GM18505 (cell line): Measurements from ENCODE around the gene ZFYVE28.

Experiments used
- ATAC-seq: cut with Tn5 transposase; IDR thresholded peaks from one replicate; pipeline ENCODE4 v1.9.1; 2021; ENCODE audit not compliant: unreplicated experiment
- POLR2A ChIP-seq: IDR thresholded peaks from 4 replicates; pipeline ENCODE4 v1.6.1; 2011; ENCODE audit warnings: borderline replicate concordance; ENCODE audit not compliant: insufficient read depth, insufficient read length; ENCODE audit errors: extremely low read depth

ZFYVE28 gene

DNA sequence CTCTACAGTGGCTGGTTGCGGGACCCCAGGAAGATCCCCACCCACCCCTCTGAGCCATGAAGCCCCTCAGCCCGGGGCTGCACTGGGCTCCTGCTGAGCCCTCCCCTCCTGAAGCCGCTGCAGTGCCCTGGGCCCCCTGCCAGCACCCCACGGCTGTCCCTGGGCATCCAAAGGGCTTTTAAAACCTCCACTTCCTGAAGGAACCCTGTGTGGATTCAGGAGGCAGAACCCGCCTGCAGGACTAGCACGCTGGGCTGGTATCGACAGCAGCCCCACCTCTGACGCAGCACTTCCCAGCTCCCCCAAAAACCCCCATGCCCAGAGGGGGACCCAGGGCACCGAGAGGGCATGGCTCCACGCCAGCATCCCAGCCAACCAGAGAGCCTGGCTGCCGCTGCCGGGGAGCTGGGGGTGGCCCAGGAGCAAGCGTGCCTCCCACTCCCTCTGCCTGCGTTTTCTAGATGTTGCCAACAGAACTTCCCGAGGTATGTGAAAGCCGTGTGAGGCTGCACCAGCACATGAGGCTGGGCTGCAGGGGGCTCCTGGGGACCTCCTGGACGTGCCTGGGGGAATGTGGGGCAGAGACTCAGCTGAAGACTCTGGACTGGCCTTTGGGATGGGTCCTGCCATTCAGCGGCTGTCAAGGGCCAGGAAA is 162.8 kb downstream of the ZFYVE28 start:
- ATAC-seq = no peak
- no peak for TF ChIP-seq POLR2A

DNA sequence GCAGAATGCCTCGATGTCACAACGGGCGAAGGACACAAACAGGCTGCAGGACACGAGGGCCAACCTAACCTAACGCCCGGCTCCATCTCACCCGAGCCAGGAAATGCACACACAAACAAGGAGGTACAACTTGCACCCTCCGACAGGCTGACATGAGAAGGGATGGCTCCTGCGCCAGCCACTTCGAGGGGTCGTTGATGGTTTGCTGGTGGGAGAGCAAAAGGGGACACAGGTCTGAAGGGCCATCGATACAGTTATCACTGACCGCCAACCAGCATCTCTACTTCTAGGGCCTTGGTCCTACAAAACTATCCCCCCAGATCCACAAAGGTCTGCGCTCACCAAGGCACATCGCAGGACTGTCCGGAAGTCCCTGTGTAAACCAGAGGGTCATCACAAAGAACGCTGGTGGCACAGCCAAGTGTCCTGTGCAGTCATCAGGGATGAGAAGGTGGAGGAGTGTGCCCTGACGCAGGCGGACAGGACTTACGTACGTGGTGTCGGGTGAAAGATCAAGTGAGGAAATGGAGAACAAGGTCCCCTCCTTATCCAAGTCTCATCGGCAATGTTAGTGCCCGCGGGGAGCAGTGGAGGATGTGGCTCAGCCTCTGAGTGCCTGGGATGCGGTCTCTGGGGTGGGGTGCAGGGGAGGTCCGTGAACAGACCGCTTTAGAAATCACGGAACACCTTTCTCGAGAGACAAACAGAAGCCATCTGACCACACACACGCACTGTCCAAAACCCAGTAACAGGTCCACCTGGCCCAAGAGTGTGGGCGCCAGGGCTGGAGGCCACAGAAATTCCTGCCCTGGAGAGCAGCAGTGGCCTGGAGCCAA is 163.6 kb downstream of the ZFYVE28 start:
- no peak for ATAC-seq
- TF ChIP-seq POLR2A = no peak

DNA sequence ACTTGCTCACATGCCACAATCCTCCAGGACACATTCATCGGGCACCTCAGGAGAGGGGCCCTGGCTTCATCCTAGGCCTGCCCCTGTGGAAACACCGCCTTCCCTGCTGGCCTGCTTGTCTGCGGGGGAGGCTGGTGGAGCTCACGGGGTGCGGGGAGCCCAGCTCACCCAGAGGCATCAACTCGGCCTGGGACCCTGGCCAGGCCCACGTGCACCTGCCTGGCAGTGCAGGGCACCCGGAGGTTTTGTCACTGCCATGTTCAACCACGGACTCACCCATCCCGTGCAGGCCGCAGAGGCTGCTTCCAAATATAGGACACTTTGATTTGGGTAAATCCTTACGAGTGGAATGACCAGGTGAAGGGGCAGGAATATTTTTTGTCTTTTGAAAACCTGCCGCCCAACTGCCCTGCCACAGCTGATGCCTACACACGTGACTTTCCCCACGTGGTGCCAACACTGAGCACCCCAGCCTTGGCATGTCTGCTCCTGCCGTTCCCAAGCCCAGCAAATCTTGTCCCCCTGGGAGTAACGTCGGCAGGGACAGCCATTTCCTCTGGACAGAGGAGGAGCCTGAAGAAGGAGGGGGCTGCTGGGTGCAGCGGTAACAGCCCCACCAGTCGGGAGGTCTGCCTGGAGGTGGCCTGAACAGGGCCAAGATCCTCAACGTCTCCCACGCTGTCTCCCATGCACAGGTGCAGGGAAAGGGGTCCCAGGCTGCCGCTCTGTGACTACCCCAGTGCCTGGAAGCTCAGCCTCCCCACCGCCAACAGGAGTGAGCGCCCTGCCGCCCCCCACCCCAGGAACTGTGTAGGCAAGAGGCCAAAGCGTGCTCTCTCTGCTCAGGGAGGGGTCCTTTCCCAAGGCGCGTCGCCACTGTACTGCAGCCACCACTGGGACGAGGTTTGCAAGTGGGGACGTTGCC is 165.0 kb downstream of the ZFYVE28 start:
- no peak for ATAC-seq
- no peak for TF ChIP-seq POLR2A

- TF ChIP-seq POLR2A = no peak
- ATAC-seq = no peak
Measured at GRCh38 chr4:2252530-2253091, 165.8 kb downstream of the ZFYVE28 start.

DNA sequence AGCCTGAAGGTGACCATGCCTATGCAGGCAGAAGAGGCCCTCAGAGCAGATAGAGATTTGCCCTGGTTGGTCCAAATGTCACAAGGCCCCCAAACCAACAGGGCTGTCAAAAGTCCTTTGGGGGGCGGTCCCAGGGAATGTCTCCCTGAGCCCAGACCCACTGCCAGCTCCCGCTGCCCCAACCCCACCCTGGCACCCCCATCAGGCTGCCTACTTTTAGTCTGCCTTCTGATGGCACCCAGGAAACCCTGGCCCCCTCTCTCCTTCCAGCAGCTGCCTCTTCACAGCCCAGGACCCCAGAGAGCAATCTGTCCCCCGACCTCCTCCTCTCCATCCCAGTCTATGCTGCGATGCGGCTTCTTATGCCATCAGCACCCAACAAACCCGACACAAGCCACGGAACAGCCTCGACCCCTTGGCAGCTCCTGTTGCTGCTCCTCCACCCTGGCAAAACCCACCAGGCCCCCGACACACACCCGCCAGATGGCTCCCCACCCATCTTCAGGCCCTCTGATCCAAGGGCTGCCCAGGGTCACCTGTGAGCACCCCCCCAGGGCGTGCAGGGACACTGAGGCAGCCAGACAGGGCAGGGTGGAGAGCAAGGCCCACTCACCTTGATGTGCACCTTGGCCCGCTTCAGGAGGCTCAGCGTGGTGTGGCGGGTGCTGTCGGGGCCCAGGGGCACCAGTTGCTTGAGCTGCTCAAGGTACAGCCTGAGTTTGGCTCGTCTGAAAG is 166.5 kb downstream of the ZFYVE28 start:
- ATAC-seq = no peak
- TF ChIP-seq POLR2A = no peak

DNA sequence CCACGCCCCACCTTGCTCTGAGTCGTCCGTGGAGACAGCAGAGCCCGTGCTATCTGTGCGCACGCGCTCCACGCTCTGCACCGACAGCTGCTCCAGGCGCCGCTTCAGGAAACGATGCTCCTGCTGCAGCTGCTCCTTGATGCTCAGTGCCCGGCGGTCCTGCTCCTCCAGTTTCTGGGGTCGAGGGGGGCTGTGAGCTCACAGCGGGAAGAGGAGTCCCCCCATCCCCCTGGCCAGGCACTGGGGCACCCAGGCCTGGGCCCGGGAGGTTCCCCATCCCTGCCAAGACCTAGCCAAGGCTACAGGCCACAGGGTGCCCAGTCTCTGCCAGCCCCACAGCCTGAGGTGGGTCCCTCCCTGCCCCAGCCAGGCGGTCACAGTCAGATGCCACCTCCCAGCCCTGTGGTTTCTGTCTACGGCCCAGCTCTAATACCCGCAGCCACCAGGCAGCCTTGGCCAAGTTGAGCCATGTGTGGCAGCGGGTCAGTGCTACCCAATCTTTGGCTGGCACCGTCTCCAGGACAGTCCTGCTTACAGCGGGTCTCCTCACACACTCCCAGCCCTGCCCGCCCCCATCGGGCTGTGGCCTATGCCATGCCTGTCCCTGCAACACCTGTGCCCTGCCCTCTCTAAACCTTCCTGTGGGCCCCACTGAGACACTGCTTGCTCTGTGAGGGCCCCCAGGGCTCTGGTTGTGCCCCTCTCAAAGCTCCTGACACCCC is 167.2 kb downstream of the ZFYVE28 start:
- ATAC-seq = no peak
- no peak for TF ChIP-seq POLR2A

DNA sequence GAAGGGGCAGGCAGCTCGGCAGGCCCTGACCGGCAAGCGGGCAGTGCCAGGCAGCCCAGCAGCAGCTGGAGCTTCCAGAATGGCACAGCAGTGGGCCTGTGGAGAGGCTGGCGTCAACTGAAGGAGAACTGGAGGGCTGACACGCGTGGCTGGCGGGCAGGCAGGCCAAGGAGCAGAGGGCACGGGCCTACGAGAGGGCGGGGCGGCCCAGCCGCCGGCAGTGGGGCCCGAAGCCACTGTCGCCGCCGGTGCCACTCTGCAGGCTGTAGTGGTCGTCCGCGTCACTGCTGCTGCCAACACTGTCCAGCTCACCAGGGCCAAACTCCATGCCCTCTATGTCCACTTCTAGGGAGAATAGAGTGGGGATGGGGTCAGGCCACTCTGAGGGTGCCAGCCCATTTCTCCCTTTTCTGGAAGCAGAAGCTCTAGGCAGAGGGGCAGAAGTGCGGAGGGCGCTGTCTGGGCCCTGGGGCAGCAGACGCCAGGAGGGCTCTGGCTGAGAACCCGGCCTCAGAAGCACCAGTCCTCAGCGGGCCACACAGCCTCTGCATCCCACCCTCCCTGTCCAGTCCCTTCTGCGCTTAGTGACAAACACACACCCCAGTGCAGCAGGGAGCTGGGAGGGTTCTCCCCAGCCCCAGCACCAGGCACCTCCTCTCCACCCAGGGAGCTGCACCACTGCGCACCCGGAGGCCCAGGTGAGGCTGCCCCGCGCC is 167.9 kb downstream of the ZFYVE28 start:
- no peak for ATAC-seq
- no peak for TF ChIP-seq POLR2A

GRCh38 chr4:2249526-2250356 is 168.7 kb downstream of the ZFYVE28 start:
- TF ChIP-seq POLR2A = no peak
- ATAC-seq = no peak

DNA sequence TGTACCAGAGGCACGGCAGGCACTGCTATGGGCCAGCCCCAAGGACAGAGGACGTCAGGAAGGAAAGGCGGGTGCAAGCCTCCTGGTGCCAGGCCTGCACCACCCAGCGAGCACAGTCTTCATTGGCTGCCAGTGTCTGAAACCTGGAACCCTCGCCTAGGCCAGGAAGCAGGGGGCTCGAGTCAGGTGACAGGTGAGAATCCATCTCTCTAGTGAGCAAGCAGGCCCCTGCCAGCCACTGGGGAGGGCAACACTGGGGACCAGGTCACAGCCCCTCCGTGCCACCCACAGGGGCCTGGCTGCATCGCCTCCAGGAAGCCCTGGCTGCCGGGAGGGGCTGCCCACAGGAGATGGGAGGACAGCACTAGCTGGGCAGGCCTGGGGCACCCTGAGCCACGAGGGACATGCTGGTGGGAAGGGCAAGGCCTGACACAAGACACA is 169.6 kb downstream of the ZFYVE28 start:
- no peak for TF ChIP-seq POLR2A
- no peak for ATAC-seq

- no peak for ATAC-seq
- TF ChIP-seq POLR2A = no peak
Measured at GRCh38 chr4:2248044-2248780, 170.2 kb downstream of the ZFYVE28 start.
